Measurements from ENCODE around the gene RELN. TPM values are rescaled to one million over a fixed set of nuclear protein-coding genes. Genes with fewer than 3 reads are reported as not detected.

Gene RELN
- total RNA-seq, 5 donors from 2014 or later (not counting 1 experiment from before 2014, with no cell fraction given): 0.20 to 0.50 (median 0.41) TPM; not detected in 2

DNA sequence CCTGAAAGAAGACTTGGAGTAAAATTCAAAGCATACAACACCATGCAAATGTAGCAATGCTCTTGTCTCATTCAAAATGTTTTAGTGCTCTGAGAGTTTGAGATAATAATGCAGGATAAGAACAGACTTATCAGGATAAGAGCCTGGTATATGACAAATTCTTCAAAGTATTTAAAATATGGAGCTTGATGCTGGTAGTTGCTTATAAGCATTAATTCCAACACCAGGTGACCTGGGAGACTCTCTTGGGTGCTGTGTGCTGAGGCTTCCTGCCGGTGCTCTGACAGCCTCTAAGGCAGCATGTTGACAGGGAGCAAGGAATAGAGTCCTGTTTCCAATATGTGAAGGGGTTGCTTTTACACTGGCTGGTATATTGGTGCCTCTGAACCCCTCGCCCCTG, 508.7 kb downstream of the RELN start:
- peaks cover 0 to 13% of the 10 kb centered on the region in 2 experiments for H3K27me3 ChIP-seq (replicated peaks in 1 of 2; ENCODE audit: control insufficient read depth in 2 of 2, extremely low read depth in 1 of 2, insufficient read depth in 2 of 2, low read length in 1 of 2)
- H3K27ac ChIP-seq (ENCODE audit: low read length): no peak overlapping the region
- Mint-ChIP-seq H3K4me3 (no peak overlapping the region), H3K4me1 (no peaks in the 10 kb centered on the region), H3K36me3 (no peaks in the 10 kb centered on the region), H3K9me3 (no peaks in the 10 kb centered on the region), H3K27ac (no peak overlapping the region), H3K27me3 (peaks cover 31 to 48% of the 10 kb centered on the region in 2 donors)
- ChIA-PET CTCF (no interaction called here), POLR2A (no interaction called here)
- H3K9me3 ChIP-seq: no peaks in the 10 kb centered on the region
- no peak overlapping the region for H3K4me3 ChIP-seq (ENCODE audit: control insufficient read depth in 1 of 2, extremely low read depth in 1 of 2, low read length in 1 of 2)
- ATAC-seq (replicated peaks in 1 of 4) (no peak), DNase-seq (no peak)
- no peaks in the 10 kb centered on the region for H3K36me3 ChIP-seq (ENCODE audit: control insufficient read depth in 2 of 2, extremely low read depth in 1 of 2, insufficient read depth in 1 of 2, low read length in 1 of 2)
- no peaks in the 10 kb centered on the region for H3K4me1 ChIP-seq (ENCODE audit: control insufficient read depth in 1 of 2, extremely low read depth in 1 of 2, insufficient read depth in 2 of 2, low read length in 2 of 2)
- no CpG with 5 or more reads among the region's 2 CpGs for WGBS (ENCODE audit: insufficient coverage)

DNA sequence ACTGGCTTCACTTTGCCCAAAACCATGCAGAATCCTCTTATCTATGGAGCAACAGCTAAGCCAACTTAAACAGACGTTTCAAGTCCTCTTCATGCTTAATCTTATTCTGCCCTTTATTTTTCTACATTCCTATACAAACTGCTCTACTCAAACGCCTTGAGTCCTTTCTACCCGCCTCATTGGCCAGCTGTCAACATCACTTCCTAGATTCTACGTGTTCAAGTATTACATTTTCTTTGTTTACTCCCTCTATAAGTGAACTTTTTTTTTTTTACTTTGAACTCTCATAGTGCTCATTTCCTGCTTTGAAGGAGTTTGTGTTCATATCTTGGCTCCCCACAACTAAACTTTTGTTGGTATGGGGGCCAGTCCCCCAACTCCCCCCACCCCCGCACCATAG, 514.5 kb downstream of the RELN start:
- H3K9me3 Mint-ChIP-seq: no peaks in the 10 kb centered on the region
- ChIA-PET POLR2A (no interaction called here), CTCF (no interaction called here)
- H3K36me3 Mint-ChIP-seq: no peaks in the 10 kb centered on the region
- no peak for DNase-seq
- WGBS (ENCODE audit: insufficient coverage): 25% methylated on average over 4 of the region's 5 CpGs
- H3K27me3 Mint-ChIP-seq: peaks cover 39 to 40% of the 10 kb centered on the region in 2 donors
- peaks cover 0 to 6% (median 0%) of the 10 kb centered on the region in 3 donors for H3K4me1 Mint-ChIP-seq
- Histone ChIP-seq H3K36me3 (ENCODE audit: control insufficient read depth in 2 of 2, extremely low read depth in 1 of 2, insufficient read depth in 1 of 2, low read length in 1 of 2) (no peaks in the 10 kb centered on the region), H3K27me3 (replicated peaks in 1 of 2; ENCODE audit: control insufficient read depth in 2 of 2, extremely low read depth in 1 of 2, insufficient read depth in 2 of 2, low read length in 1 of 2) (peaks cover 0 to 5% of the 10 kb centered on the region in 2 experiments), H3K4me3 (ENCODE audit: control insufficient read depth in 1 of 2, extremely low read depth in 1 of 2, low read length in 1 of 2) (no peak overlapping the region), H3K9me3 (no peaks in the 10 kb centered on the region), H3K4me1 (ENCODE audit: control insufficient read depth in 1 of 2, extremely low read depth in 1 of 2, insufficient read depth in 2 of 2, low read length in 2 of 2) (no peaks in the 10 kb centered on the region), H3K27ac (ENCODE audit: low read length) (no peak overlapping the region)
- no peak overlapping the region for H3K27ac Mint-ChIP-seq
- no peak overlapping the region for H3K4me3 Mint-ChIP-seq
- no peak for ATAC-seq (replicated peaks in 1 of 4)

DNA sequence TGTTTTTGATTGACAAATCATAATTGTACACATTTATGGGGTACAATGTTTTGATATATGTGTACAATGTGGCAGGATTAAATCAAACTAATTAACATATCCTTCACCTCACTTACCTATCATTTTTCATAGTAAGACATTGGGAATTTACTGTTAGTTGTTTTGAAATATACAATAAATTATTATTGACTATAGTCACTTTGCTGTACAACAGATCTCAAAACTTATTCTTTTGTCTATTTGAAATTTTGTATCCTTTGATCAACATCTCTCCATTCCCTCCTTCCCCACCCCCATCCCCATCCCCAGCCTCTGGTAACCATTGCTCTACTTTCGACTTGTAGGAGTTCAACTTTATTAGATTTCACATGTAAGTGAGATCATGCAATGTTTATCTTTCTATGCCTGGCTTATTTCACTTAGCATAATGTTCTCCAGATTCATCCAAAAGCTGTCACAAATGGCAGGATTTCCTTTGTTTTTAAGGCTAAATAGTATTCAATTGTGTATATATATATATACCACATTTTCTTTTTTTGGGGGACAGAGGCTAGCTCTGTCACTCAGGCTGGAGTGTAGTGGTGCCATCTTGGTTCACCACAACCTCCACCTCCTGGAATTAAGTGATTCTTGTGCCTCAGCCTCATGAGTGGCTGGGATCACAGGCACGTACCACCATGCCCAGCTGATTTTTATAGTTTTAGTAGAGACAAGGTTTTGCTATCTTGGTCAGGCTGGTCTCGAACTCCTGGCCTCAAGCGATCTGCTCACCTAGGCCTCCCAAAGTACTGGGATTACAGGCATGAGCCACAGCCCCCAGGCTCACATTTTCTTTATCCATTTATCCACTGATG, 520.1 kb downstream of the RELN start:
- no peak overlapping the region for H3K27ac ChIP-seq (ENCODE audit: low read length)
- DNase-seq: no peak
- no peaks in the 10 kb centered on the region for H3K9me3 ChIP-seq
- H3K4me3 ChIP-seq (ENCODE audit: control insufficient read depth in 1 of 2, extremely low read depth in 1 of 2, low read length in 1 of 2): no peak overlapping the region
- ChIA-PET POLR2A (no interaction called here), CTCF (no interaction called here)
- H3K36me3 Mint-ChIP-seq: no peaks in the 10 kb centered on the region
- peaks cover 25 to 27% of the 10 kb centered on the region in 2 donors for H3K27me3 Mint-ChIP-seq
- no peak overlapping the region for H3K27ac Mint-ChIP-seq
- H3K4me1 ChIP-seq (ENCODE audit: control insufficient read depth in 1 of 2, extremely low read depth in 1 of 2, insufficient read depth in 2 of 2, low read length in 2 of 2): no peaks in the 10 kb centered on the region
- ATAC-seq (replicated peaks in 1 of 4): no peak
- no peaks in the 10 kb centered on the region for H3K36me3 ChIP-seq (ENCODE audit: control insufficient read depth in 2 of 2, extremely low read depth in 1 of 2, insufficient read depth in 1 of 2, low read length in 1 of 2)
- H3K9me3 Mint-ChIP-seq: no peaks in the 10 kb centered on the region
- H3K4me1 Mint-ChIP-seq: no peaks in the 10 kb centered on the region
- no CpG with 5 or more reads among the region's 4 CpGs for WGBS (ENCODE audit: insufficient coverage)
- H3K4me3 Mint-ChIP-seq: no peak overlapping the region
- peaks cover 0 to 5% of the 10 kb centered on the region in 2 experiments for H3K27me3 ChIP-seq (replicated peaks in 1 of 2; ENCODE audit: control insufficient read depth in 2 of 2, extremely low read depth in 1 of 2, insufficient read depth in 2 of 2, low read length in 1 of 2)

DNA sequence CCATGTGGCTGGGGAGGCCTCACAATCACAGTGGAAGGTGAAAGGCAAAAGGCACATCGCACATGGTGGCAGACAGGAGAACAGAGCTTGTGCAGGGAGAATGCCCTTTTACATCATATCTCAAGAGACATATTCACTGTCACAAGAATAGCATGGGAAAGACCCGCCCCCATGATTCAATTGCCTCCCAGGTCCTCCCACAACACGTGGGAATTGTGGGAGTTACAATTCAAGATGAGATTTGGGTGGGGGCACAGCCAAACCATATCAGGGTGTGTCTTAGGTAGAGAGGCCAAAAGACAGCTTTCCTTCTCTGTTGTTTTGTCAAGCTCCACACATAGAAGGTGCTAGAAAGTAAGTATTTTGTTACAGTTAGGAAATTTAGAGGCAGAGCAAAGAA, 522.6 kb downstream of the RELN start:
- Mint-ChIP-seq H3K27ac (no peak overlapping the region), H3K27me3 (peaks cover 23 to 31% of the 10 kb centered on the region in 2 donors), H3K4me1 (no peaks in the 10 kb centered on the region), H3K36me3 (no peaks in the 10 kb centered on the region), H3K4me3 (no peak overlapping the region), H3K9me3 (no peaks in the 10 kb centered on the region)
- Histone ChIP-seq H3K9me3 (no peaks in the 10 kb centered on the region), H3K27me3 (replicated peaks in 1 of 2; ENCODE audit: control insufficient read depth in 2 of 2, extremely low read depth in 1 of 2, insufficient read depth in 2 of 2, low read length in 1 of 2) (peaks cover 0 to 19% of the 10 kb centered on the region in 2 experiments), H3K4me1 (ENCODE audit: control insufficient read depth in 1 of 2, extremely low read depth in 1 of 2, insufficient read depth in 2 of 2, low read length in 2 of 2) (no peaks in the 10 kb centered on the region), H3K27ac (ENCODE audit: low read length) (no peak overlapping the region), H3K36me3 (ENCODE audit: control insufficient read depth in 2 of 2, extremely low read depth in 1 of 2, insufficient read depth in 1 of 2, low read length in 1 of 2) (no peaks in the 10 kb centered on the region), H3K4me3 (ENCODE audit: control insufficient read depth in 1 of 2, extremely low read depth in 1 of 2, low read length in 1 of 2) (no peak overlapping the region)
- DNase-seq (no peak), ATAC-seq (replicated peaks in 1 of 4) (no peak)
- ChIA-PET CTCF (no interaction called here), POLR2A (no interaction called here)
- WGBS (ENCODE audit: insufficient coverage): no CpG with 5 or more reads among the region's 3 CpGs

DNA sequence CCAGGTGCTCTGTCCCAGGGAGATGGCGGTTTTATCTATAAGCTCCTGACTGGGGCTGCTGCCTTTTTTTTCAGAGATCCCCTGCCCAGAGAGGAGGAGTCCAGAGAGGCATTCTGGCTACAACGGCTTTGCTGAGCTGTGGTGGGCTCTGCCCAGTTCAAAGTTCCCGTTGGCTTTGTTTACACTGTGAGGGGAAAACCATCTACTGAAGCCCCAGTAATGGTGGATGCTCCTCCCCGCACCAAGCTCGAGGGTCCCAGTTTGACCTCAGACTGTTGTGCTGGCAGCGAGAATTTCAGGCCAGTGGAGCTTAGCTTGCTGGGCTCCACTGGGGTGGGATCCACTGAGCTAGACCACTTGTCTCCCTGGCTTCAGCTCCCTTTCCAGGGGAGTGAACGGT, 527.1 kb downstream of the RELN start:
- POLR2A ChIA-PET: no interaction called here
- Mint-ChIP-seq H3K27me3 (peaks cover 23 to 24% of the 10 kb centered on the region in 2 donors), H3K9me3 (no peaks in the 10 kb centered on the region), H3K4me3 (no peak overlapping the region), H3K27ac (no peak overlapping the region), H3K4me1 (no peaks in the 10 kb centered on the region), H3K36me3 (no peaks in the 10 kb centered on the region)
- CTCF ChIA-PET: no interaction called here
- WGBS (ENCODE audit: insufficient coverage): 82% methylated on average over 6 of the region's 7 CpGs
- H3K27me3 ChIP-seq (replicated peaks in 1 of 2; ENCODE audit: control insufficient read depth in 2 of 2, extremely low read depth in 1 of 2, insufficient read depth in 2 of 2, low read length in 1 of 2): peaks cover 0 to 19% of the 10 kb centered on the region in 2 experiments
- DNase-seq (no peak), ATAC-seq (replicated peaks in 1 of 4) (no peak)
- H3K36me3 ChIP-seq (ENCODE audit: control insufficient read depth in 2 of 2, extremely low read depth in 1 of 2, insufficient read depth in 1 of 2, low read length in 1 of 2): no peaks in the 10 kb centered on the region
- H3K4me3 ChIP-seq (ENCODE audit: control insufficient read depth in 1 of 2, extremely low read depth in 1 of 2, low read length in 1 of 2): no peak overlapping the region
- H3K9me3 ChIP-seq: no peaks in the 10 kb centered on the region
- no peak overlapping the region for H3K27ac ChIP-seq (ENCODE audit: low read length)
- H3K4me1 ChIP-seq (ENCODE audit: control insufficient read depth in 1 of 2, extremely low read depth in 1 of 2, insufficient read depth in 2 of 2, low read length in 2 of 2): no peaks in the 10 kb centered on the region

DNA sequence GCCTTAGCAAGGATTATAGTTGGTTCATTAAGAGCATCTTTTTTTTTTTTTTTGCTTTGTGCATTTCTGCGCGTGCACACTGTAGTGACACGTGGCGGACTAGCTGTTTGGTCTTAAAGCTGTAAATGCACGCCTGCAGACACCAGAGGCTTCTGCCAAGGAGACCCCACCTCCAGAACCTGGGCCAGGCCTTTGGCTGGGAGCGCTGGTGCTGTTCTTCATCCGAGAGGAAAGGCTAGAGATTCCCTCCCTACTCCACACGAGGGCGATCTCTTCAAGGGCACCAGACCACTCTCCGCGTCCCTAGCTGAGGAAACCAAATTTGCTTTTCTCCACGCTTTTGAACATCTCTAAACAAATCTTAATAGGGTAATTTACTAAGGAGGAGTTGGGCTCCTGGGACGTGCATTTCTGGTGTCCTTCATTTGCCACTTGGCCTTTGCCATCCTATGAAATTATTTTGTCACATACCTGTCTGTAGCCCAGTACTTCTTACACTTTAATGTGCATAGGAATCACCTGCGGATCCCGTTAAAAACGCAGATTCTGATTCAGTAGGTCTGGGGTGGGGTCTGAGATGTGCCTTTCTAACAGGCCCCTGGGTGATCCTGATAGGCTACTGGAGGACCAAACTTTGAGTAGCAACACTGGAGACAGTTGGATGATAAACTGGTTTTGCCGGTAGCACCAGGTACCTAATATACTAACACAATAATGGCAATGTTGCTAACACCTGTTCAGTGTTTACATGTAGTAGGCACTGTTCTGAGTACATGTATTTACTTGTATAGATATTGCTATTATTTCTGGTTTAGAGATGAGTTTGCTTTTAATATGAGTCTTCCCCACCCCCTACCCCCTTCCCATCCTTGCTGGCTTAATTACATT, 542.1 kb downstream of the RELN start:
- Mint-ChIP-seq H3K9me3 (peaks cover 3 to 11% (median 8%) of the 10 kb centered on the region in 3 donors), H3K36me3 (no peaks in the 10 kb centered on the region), H3K27ac (no peak overlapping the region), H3K27me3 (peaks cover 64 to 72% of the 10 kb centered on the region in 2 donors), H3K4me1 (peaks cover 14 to 17% (median 16%) of the 10 kb centered on the region in 3 donors), H3K4me3 (peak overlapping the region in 1 of 3 donors; percentile 81)
- H3K36me3 ChIP-seq (ENCODE audit: control insufficient read depth in 2 of 2, extremely low read depth in 1 of 2, insufficient read depth in 1 of 2, low read length in 1 of 2): no peaks in the 10 kb centered on the region
- peaks cover 12 to 28% of the 10 kb centered on the region in 2 experiments for H3K27me3 ChIP-seq (replicated peaks in 1 of 2; ENCODE audit: control insufficient read depth in 2 of 2, extremely low read depth in 1 of 2, insufficient read depth in 2 of 2, low read length in 1 of 2)
- no peak overlapping the region for H3K27ac ChIP-seq (ENCODE audit: low read length)
- ChIA-PET POLR2A (no interaction called here), CTCF (interaction anchor here in 1 of 2 donors (0.6 to 1.0 kb wide), 3 partner anchors 133 to 1471 kb away, joined by 3 read pairs; no protein-coding TSS in a partner anchor)
- DNase-seq: peak in 11 of 35 experiments; percentile 2 to 36 (median 7)
- WGBS (ENCODE audit: insufficient coverage): 8% methylated on average over 5 of the region's 17 CpGs
- no peaks in the 10 kb centered on the region for H3K9me3 ChIP-seq
- H3K4me3 ChIP-seq (ENCODE audit: control insufficient read depth in 1 of 2, extremely low read depth in 1 of 2, low read length in 1 of 2): peak overlapping the region in 1 of 2 donors; percentile 6
- ATAC-seq (replicated peaks in 1 of 4): peak; percentile 45 to 50 (median 46)
- H3K4me1 ChIP-seq (ENCODE audit: control insufficient read depth in 1 of 2, extremely low read depth in 1 of 2, insufficient read depth in 2 of 2, low read length in 2 of 2): peaks cover 7 to 17% of the 10 kb centered on the region in 2 experiments
